HepG2 (cell line): ENCODE results near the gene CFAP69. TPM values are rescaled to one million over a fixed set of nuclear protein-coding genes. Genes with fewer than 3 reads are reported as not detected.

Source experiments
- JUND ChIP-seq: sonication (generic); formaldehyde crosslinking; IDR thresholded peaks from 2 replicates; pipeline ENCODE4 v1.8.0; 2022; ENCODE audit warnings: mild to moderate bottlenecking, missing genetic modification reagents
- PITX1 ChIP-seq: sonication (generic); formaldehyde crosslinking; IDR thresholded peaks from 2 replicates; pipeline ENCODE4 v1.5.1; 2020; ENCODE audit warnings: mild to moderate bottlenecking, missing genetic modification reagents
- RNF2 ChIP-seq: fragments of 450-650 bp; conservative IDR thresholded peaks from 2 replicates; pipeline ENCODE4 v1.6.1; 2016; ENCODE audit warnings: low read depth
- ZNF768 ChIP-seq: sonication (generic); formaldehyde crosslinking; IDR thresholded peaks from 2 replicates; pipeline ENCODE4 v1.4.0; 2020; ENCODE audit warnings: missing genetic modification reagents
- polyA plus RNA-seq, 8 experiments: library from polyadenylated mRNA; depleted of rRNA in 3 of 8; stranded (reverse) in 7 of 8; unstranded in 1 of 8; fragments of >200 nt; fragmentation: Illumina TruSeq in 4 of 8; extraction: Trizol in 4 of 8; gene quantifications; 2 replicates each; pipeline versions ENCODE4 v1.2.1 to v1.2.3, GENCODE V29; 2011 to 2016; ENCODE audit warnings: low read depth in 4 of 8, missing spikeins in 1 of 8, mixed read lengths in 1 of 8; ENCODE audit not compliant: insufficient read depth in 1 of 8
- total RNA-seq, 5 experiments: library from RNA; depleted of rRNA; stranded (reverse); fragments of >200 nt; fragmentation: Illumina TruSeq; extraction: Trizol; gene quantifications; 2 replicates each; pipeline ENCODE4 v1.2.3, GENCODE V29; 2016; ENCODE audit warnings: low read depth in 1 of 5
- TF ChIP-seq, protein P1 (sequence below): sonication (generic); formaldehyde crosslinking; IDR thresholded peaks from 2 replicates; pipeline ENCODE4 v1.4.0; 2020; ENCODE audit warnings: mild to moderate bottlenecking, missing genetic modification reagents
- TF ChIP-seq, protein P2 (sequence below): sonication (generic); formaldehyde crosslinking; IDR thresholded peaks from 2 replicates; pipeline ENCODE4 v1.5.0; 2020; ENCODE audit warnings: missing genetic modification reagents
- TF ChIP-seq, protein P3 (sequence below): sonication (generic); formaldehyde crosslinking; IDR thresholded peaks from 2 replicates; pipeline ENCODE4 v1.5.1; 2020; ENCODE audit warnings: mild to moderate bottlenecking, missing genetic modification reagents, moderate library complexity

The CFAP69 gene
- total and polyA plus RNA-seq, 2 of the 13 experiments (the other 11 are each of a cell fraction or from before 2014, with no cell fraction given) = 2.2 to 4.0 TPM

DNA sequence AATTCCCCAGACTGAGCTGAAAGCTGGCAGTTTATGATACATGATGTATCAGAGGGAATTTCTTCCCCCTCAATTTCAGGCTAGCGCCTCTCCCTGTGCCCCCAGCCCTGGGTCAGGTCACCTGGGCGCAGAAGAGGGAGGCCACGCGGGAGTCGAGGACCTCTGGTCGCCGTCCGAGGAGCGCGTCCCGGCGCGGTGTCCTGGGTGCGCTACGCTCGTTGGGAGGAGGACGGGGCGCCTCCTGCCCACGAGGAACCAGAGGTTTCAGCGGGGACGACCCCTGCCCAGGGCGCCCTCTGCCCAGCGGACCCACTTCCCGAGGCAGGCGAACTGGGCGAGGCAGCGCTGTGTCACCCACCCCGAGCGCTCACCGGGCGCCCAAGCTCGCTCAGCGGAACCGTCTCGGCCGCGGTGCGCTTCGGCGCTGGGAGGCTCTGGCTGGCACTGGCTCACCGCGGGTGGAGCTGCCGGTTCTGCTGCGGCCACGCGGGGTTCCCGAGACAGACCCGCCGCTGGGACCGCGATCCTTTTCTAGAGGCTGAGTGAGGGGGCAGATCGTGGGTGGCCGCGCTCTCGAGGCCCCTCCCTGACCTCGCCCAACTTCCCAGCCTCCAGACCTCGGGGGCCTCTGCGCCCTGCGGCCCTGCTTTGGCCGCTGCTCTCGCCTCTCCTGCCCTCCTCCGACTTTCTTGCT is 76.0 kb downstream of the CFAP69 start, which contains the start of gene FAM237B (continued):
- TF ChIP-seq, protein P1, sequence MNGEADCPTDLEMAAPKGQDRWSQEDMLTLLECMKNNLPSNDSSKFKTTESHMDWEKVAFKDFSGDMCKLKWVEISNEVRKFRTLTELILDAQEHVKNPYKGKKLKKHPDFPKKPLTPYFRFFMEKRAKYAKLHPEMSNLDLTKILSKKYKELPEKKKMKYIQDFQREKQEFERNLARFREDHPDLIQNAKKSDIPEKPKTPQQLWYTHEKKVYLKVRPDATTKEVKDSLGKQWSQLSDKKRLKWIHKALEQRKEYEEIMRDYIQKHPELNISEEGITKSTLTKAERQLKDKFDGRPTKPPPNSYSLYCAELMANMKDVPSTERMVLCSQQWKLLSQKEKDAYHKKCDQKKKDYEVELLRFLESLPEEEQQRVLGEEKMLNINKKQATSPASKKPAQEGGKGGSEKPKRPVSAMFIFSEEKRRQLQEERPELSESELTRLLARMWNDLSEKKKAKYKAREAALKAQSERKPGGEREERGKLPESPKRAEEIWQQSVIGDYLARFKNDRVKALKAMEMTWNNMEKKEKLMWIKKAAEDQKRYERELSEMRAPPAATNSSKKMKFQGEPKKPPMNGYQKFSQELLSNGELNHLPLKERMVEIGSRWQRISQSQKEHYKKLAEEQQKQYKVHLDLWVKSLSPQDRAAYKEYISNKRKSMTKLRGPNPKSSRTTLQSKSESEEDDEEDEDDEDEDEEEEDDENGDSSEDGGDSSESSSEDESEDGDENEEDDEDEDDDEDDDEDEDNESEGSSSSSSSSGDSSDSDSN (CRISPR knock-in tag) = peak; percentile 36; the same call in 1 of the 2 replicates
- TF ChIP-seq, protein P2, sequence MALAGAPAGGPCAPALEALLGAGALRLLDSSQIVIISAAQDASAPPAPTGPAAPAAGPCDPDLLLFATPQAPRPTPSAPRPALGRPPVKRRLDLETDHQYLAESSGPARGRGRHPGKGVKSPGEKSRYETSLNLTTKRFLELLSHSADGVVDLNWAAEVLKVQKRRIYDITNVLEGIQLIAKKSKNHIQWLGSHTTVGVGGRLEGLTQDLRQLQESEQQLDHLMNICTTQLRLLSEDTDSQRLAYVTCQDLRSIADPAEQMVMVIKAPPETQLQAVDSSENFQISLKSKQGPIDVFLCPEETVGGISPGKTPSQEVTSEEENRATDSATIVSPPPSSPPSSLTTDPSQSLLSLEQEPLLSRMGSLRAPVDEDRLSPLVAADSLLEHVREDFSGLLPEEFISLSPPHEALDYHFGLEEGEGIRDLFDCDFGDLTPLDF (CRISPR knock-in tag) = no peak
- TF ChIP-seq PITX1 (CRISPR knock-in tag) (no peak), JUND (CRISPR knock-in tag) (no peak), RNF2 (0 out of 2 replicates have a peak, but pooled peaks have one; percentile 20), ZNF768 (peak; percentile 55; the same call in 1 of the 2 replicates)
- TF ChIP-seq, protein P3, sequence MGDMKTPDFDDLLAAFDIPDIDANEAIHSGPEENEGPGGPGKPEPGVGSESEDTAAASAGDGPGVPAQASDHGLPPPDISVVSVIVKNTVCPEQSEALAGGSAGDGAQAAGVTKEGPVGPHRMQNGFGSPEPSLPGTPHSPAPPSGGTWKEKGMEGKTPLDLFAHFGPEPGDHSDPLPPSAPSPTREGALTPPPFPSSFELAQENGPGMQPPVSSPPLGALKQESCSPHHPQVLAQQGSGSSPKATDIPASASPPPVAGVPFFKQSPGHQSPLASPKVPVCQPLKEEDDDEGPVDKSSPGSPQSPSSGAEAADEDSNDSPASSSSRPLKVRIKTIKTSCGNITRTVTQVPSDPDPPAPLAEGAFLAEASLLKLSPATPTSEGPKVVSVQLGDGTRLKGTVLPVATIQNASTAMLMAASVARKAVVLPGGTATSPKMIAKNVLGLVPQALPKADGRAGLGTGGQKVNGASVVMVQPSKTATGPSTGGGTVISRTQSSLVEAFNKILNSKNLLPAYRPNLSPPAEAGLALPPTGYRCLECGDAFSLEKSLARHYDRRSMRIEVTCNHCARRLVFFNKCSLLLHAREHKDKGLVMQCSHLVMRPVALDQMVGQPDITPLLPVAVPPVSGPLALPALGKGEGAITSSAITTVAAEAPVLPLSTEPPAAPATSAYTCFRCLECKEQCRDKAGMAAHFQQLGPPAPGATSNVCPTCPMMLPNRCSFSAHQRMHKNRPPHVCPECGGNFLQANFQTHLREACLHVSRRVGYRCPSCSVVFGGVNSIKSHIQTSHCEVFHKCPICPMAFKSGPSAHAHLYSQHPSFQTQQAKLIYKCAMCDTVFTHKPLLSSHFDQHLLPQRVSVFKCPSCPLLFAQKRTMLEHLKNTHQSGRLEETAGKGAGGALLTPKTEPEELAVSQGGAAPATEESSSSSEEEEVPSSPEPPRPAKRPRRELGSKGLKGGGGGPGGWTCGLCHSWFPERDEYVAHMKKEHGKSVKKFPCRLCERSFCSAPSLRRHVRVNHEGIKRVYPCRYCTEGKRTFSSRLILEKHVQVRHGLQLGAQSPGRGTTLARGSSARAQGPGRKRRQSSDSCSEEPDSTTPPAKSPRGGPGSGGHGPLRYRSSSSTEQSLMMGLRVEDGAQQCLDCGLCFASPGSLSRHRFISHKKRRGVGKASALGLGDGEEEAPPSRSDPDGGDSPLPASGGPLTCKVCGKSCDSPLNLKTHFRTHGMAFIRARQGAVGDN (CRISPR knock-in tag) = peak; percentile 43
